RWPE1 (cell line): Measurements from ENCODE around the gene COL9A3.
"Not testable (repeated sequence)": the region's sequence is repeated elsewhere in the genome, so short reads cannot be mapped to it uniquely, and the experiment has no call there.

ENCODE experiments used
- CTCF ChIA-PET: fragments of 350-600 bp; sonication (Branson Sonifier 250); formaldehyde crosslinking; extraction: SDS; loops from one replicate; lab custom pipeline; 2021; lab: Yijun Ruan, JAX
- POLR2A ChIA-PET: fragments of 400-600 bp; formaldehyde crosslinking; extraction: SDS; loops from one replicate; lab custom pipeline; 2020; ENCODE audit warnings: antibody characterized with exemption; ENCODE audit not compliant: low non-redundant PET; lab: Yijun Ruan, JAX
- DNase-seq: peaks from one replicate; pipeline ENCODE4 v3.0.0; 2012; ENCODE audit warnings: low spot score
- H3K27ac ChIP-seq: fragments of 450-650 bp; 2 replicates; pipeline ENCODE4 v1.5.1; 2017
- CTCF ChIP-seq: fragments of 450-650 bp; conservative IDR thresholded peaks from 2 replicates; pipeline ENCODE4 v1.5.1; 2017; ENCODE audit warnings: low read depth, mild to moderate bottlenecking

COL9A3 gene

GRCh38 chr20:62872184-62872847 is 55.5 kb downstream of the COL9A3 start:
- ChIA-PET CTCF (interaction anchor here (0.9 to 3.4 kb wide), 3 partner anchors 27 to 137 kb away, joined by 4 to 26 read pairs (median 9); no protein-coding TSS in a partner anchor), POLR2A (no interaction called here)
- H3K27ac ChIP-seq, result no peak overlapping the region
- no peak for DNase-seq
- TF ChIP-seq CTCF, result no peak

- ChIA-PET POLR2A (no interaction called here), CTCF (interaction anchor here (0.9 to 3.4 kb wide), 4 partner anchors 40 to 136 kb away, joined by 3 to 26 read pairs (median 6); no protein-coding TSS in a partner anchor)
- no peak overlapping the region for H3K27ac ChIP-seq
- no peak for TF ChIP-seq CTCF
- no peak for DNase-seq
These were observed 56.0 kb downstream of the COL9A3 start for GRCh38 chr20:62872862-62873261.

- CTCF ChIA-PET, result interaction anchor here (0.6 to 3.4 kb wide), 6 partner anchors 25 to 373 kb away, joined by 3 to 26 read pairs (median 4); no protein-coding TSS in a partner anchor
- no peak for TF ChIP-seq CTCF
- POLR2A ChIA-PET, result no interaction called here
- peak overlapping the region; percentile 31; the same call in 1 of the 2 replicates for H3K27ac ChIP-seq
- DNase-seq, result no peak
These were observed 56.4 kb downstream of the COL9A3 start for GRCh38 chr20:62873280-62873679.

GRCh38 chr20:62873681-62874031 is 56.8 kb downstream of the COL9A3 start:
- POLR2A ChIA-PET, DNase-seq: not testable (repeated sequence)
- CTCF ChIA-PET, result interaction anchor here (0.6 to 3.4 kb wide), 6 partner anchors 25 to 373 kb away, joined by 3 to 26 read pairs (median 4); no protein-coding TSS in a partner anchor
- peak; percentile 81 for TF ChIP-seq CTCF
- H3K27ac ChIP-seq, result peak overlapping the region; percentile 31

- H3K27ac ChIP-seq, result peak overlapping the region; percentile 31
- CTCF ChIA-PET, result interaction anchor here (0.6 to 3.4 kb wide), 17 partner anchors 10 to 203 kb away, joined by 3 to 26 read pairs (median 4); partner anchors contain the start of gene OGFR
- POLR2A ChIA-PET, result interaction anchor here (1.3 to 1.4 kb wide), 2 partner anchors 13 to 63 kb away, joined by 4 to 5 read pairs; partner anchors contain the start of gene GID8
- no peak for TF ChIP-seq CTCF
- DNase-seq, result no peak
These were observed 58.1 kb downstream of the COL9A3 start for GRCh38 chr20:62874964-62875344.

- peak; percentile 66 for TF ChIP-seq CTCF
- H3K27ac ChIP-seq, result peak overlapping the region; percentile 80
- ChIA-PET POLR2A (interaction anchor here (0.6 to 1.4 kb wide), 4 partner anchors 12 to 489 kb away, joined by 4 to 5 read pairs (median 4); partner anchors contain the start of gene GID8), CTCF (interaction anchor here (0.5 to 3.4 kb wide), 22 partner anchors 9 to 204 kb away, joined by 3 to 26 read pairs (median 4); partner anchors contain the start of gene OGFR)
- peak; percentile 81 for DNase-seq
These were observed 58.8 kb downstream of the COL9A3 start for GRCh38 chr20:62875419-62876361.
